ENCODE data around the gene NOL9.

The NOL9 gene

GRCh38 chr1:6545276-6546112, 8.8 kb downstream of the NOL9 start:
- TF ChIP-seq CTCF (IDR thresholded peaks at IDR 0.05; ENCODE audit: control extremely low read depth, extremely low read depth, low read depth, missing control alignments) = no peak
- CTCF ChIA-PET = no interaction called here
- no peak for DNase-seq (ENCODE audit: extremely low spot score)
- POLR2A ChIA-PET = interaction anchor here (0.6 kb wide), 1 partner anchor 27 kb away, joined by 3 read pairs; no protein-coding TSS in a partner anchor

DNA sequence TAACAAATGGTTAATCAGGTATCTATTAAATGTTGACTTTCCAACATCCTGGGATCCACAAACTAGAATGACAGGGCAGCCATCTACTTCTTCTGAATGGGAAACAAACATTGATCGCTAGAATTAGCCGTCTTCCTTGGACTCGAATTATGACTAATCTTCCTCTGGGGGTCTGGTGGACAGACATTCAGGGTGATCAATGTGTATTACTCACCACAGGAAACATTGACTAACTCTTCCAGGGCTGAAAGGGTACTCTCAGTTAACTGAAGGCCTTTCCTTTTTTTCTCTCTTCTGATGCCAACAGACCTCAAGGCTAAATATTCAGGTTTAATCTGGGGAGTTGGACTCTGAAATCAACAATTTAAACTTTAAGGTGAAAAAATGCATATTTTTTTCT, 9.5 kb downstream of the NOL9 start:
- ChIA-PET POLR2A (no interaction called here), CTCF (no interaction called here)
- DNase-seq (ENCODE audit: extremely low spot score) = no peak
- TF ChIP-seq CTCF (IDR thresholded peaks at IDR 0.05; ENCODE audit: control extremely low read depth, extremely low read depth, low read depth, missing control alignments) = no peak

GRCh38 chr1:6538956-6539355, 15.4 kb downstream of the NOL9 start:
- POLR2A ChIA-PET = no interaction called here
- no peak for TF ChIP-seq CTCF (IDR thresholded peaks at IDR 0.05; ENCODE audit: control extremely low read depth, extremely low read depth, low read depth, missing control alignments)
- DNase-seq (ENCODE audit: extremely low spot score) = no peak
- CTCF ChIA-PET = interaction anchor here (1.6 kb wide), 1 partner anchor 16 kb away, joined by 6 read pairs; the partner anchor contains the start of genes NOL9 and TAS1R1

DNA sequence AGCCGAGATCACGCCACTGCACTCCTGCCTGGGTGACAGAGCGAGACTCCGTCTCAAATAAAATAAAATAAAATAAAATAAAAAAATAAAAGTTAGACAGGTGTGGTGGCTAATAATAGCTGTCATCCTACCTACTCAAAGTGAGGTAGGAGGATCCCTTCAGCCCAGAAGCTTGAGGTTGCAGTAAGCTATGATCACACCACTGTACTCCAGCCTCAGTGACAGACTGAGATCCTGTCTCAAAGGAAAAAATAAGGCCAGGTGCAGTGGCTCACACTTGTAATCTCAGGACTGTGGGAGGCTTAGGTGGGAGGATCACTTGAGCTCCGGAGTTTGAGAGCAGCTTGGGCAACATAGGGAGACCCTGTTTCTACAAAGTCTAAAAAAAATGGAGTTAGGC, 18.0 kb downstream of the NOL9 start:
- POLR2A ChIA-PET = no interaction called here

GRCh38 chr1:6535214-6535613, 19.1 kb downstream of the NOL9 start:
- ChIA-PET POLR2A (no interaction called here), CTCF (interaction anchor here (1.4 to 1.6 kb wide), 2 partner anchors 13 kb away, joined by 3 to 4 read pairs; no protein-coding TSS in a partner anchor)
- no peak for DNase-seq (ENCODE audit: extremely low spot score)
- no peak for TF ChIP-seq CTCF (IDR thresholded peaks at IDR 0.05; ENCODE audit: control extremely low read depth, extremely low read depth, low read depth, missing control alignments)

More for the DNA sequence above, 18.0 kb downstream of the NOL9 start:
- CTCF ChIA-PET = interaction anchor here (0.7 to 1.6 kb wide), 5 partner anchors 10 to 110 kb away, joined by 3 to 4 read pairs (median 3); partner anchors contain the start of gene NOL9
- no peak for TF ChIP-seq CTCF (IDR thresholded peaks at IDR 0.05; ENCODE audit: control extremely low read depth, extremely low read depth, low read depth, missing control alignments)
- DNase-seq (ENCODE audit: extremely low spot score) = no peak

DNA sequence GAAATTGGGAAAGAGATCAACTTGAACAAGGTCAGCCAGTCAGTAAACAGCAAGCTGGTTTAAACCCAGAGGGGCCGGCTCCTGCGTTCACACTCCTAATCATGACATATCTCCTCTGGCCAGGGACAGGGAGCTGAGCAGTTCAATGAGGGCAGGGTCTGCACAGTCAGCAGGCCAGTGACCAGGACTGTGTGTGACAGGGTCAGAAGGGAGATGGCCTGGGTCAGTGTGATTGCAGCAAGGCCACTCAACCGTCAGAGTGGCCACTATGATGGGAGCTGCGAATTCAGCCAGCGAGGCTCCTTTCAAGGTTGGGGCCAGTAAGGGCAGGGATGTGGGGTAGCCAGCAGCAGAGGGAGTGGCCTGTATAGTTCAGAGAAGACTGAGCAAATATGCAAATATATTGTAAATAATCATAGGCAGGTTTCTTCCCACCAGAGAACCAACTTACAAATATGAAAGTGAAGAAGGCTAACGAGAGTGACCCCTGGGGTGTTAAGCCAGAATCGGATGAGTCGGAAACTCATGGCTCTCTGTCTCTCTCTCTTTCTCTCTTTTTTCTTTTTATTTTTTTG, 20.0 kb downstream of the NOL9 start:
- POLR2A ChIA-PET = no interaction called here
- DNase-seq (ENCODE audit: extremely low spot score) = no peak
- TF ChIP-seq CTCF (IDR thresholded peaks at IDR 0.05; ENCODE audit: control extremely low read depth, extremely low read depth, low read depth, missing control alignments) = no peak
- CTCF ChIA-PET = interaction anchor here (1.2 to 1.4 kb wide), 2 partner anchors 12 to 20 kb away, joined by 4 to 5 read pairs; partner anchors contain the start of genes NOL9 and TAS1R1
